ENCODE measurements around the gene WWOX. TPM values are rescaled to one million over a fixed set of nuclear protein-coding genes. Genes with fewer than 3 reads are reported as not detected.

The WWOX gene
- total and polyA plus RNA-seq, 2 donors (not counting 3 experiments of a cell fraction or from before 2014, with no cell fraction given): 6.2 to 12.5 TPM

GRCh38 chr16:78503602-78504001 lies 404.1 kb downstream of the WWOX start:
- Histone ChIP-seq H3K4me1 (ENCODE audit: control insufficient read depth, extremely low read depth, insufficient read depth, low read length) (no peaks in the 10 kb centered on the region), H3K79me2 (ENCODE audit: control insufficient read depth, insufficient read depth, low read length) (no peaks in the 10 kb centered on the region), H3K9ac (replicated peaks; ENCODE audit: extremely low read depth, insufficient read depth, low read length) (no peak overlapping the region), H3K4me3 (replicated peaks in 1 of 3; ENCODE audit: insufficient read depth in 1 of 3, low read depth in 1 of 3, low read length in 3 of 3) (no peak overlapping the region), H2AFZ (ENCODE audit: low read depth, low read length) (no peak overlapping the region), H3K9me3 (replicated peaks; ENCODE audit: control insufficient read depth, insufficient read depth, low read length) (no peaks in the 10 kb centered on the region), H3K9me1 (replicated peaks; ENCODE audit: control insufficient read depth, extremely low read depth, insufficient read depth, low read length) (no peaks in the 10 kb centered on the region), H3K36me3 (ENCODE audit: control insufficient read depth in 2 of 2, extremely low read depth in 1 of 2, insufficient read depth in 2 of 2, low read length in 2 of 2) (no peaks in the 10 kb centered on the region), H3K27me3 (ENCODE audit: control insufficient read depth in 2 of 2, insufficient read depth in 2 of 2, low read length in 2 of 2) (no peaks in the 10 kb centered on the region), H3K27ac (ENCODE audit: insufficient read depth, low read depth, low read length) (no peak overlapping the region), H4K20me1 (replicated peaks; ENCODE audit: control insufficient read depth, extremely low read depth, insufficient read depth, low read length) (no peaks in the 10 kb centered on the region), H3K4me2 (ENCODE audit: insufficient read depth, low read length) (no peak overlapping the region)
- BruUV-seq (replicated peaks): no TSS peak
- DNase-seq (ENCODE audit: low read depth, low spot score) (peak; percentile 20), FAIRE-seq (peak; percentile 43)
- ChIA-PET CTCF (no interaction called here), POLR2A (no interaction called here)
- dilution Hi-C loops (cut with MboI; ENCODE audit: extremely low pct_ligation_motif_present, low sequenced_read_pairs) (no loop called here), intact Hi-C loops (cut with micrococcal nuclease) (loop anchor here (5.0 kb wide), 1 partner anchor 269 kb away; no protein-coding TSS in a partner anchor)
- TF ChIP-seq, protein P1, sequence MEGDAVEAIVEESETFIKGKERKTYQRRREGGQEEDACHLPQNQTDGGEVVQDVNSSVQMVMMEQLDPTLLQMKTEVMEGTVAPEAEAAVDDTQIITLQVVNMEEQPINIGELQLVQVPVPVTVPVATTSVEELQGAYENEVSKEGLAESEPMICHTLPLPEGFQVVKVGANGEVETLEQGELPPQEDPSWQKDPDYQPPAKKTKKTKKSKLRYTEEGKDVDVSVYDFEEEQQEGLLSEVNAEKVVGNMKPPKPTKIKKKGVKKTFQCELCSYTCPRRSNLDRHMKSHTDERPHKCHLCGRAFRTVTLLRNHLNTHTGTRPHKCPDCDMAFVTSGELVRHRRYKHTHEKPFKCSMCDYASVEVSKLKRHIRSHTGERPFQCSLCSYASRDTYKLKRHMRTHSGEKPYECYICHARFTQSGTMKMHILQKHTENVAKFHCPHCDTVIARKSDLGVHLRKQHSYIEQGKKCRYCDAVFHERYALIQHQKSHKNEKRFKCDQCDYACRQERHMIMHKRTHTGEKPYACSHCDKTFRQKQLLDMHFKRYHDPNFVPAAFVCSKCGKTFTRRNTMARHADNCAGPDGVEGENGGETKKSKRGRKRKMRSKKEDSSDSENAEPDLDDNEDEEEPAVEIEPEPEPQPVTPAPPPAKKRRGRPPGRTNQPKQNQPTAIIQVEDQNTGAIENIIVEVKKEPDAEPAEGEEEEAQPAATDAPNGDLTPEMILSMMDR (IDR thresholded peaks at IDR 0.05; ENCODE audit: extremely low read depth in 1 of 2, insufficient read depth in 1 of 2, low read depth in 1 of 2, low read length in 2 of 2): peak; percentile 9 to 43
- TF ChIP-seq GATA2 (IDR thresholded peaks at IDR 0.05; ENCODE audit: insufficient read depth, insufficient read length, low read depth, low read length): no peak

DNA sequence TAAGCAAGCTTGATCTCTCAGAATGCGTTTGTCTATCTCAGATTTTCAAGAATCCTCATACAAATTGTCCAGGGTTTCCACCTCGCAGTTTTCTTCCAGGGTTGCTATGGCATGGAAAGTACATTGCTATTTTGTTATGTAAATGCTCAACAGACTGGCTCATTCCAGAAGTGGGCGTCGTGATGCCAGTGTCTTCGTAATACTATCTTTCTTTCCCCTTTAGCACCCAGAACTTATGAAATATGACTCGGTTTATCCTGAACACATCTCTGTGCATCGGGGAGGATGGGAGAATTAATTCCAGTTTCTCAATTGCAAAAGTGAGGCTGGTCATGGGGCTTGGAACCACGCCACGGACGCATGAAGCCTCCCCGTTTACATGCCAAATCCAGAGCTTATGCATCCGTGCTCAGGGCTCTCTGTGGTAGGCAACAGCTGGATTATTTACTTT lies 405.0 kb downstream of the WWOX start:
- H3K27ac ChIP-seq (ENCODE audit: insufficient read depth, low read depth, low read length): no peak overlapping the region
- dilution Hi-C loops (cut with MboI; ENCODE audit: extremely low pct_ligation_motif_present, low sequenced_read_pairs): no loop called here
- TF ChIP-seq JUN (IDR thresholded peaks at IDR 0.05; ENCODE audit: borderline replicate concordance, insufficient read depth, insufficient read length, low read depth): no peak
- no peak for TF ChIP-seq POLR2A (IDR thresholded peaks at IDR 0.05; ENCODE audit: low read depth, low read length)
- no peak for TF ChIP-seq POLR2AphosphoS5 (IDR thresholded peaks at IDR 0.05; ENCODE audit: insufficient read depth, low read depth, low read length)
- TF ChIP-seq GATA2 (IDR thresholded peaks at IDR 0.05; ENCODE audit: insufficient read depth, insufficient read length, low read depth, low read length): no peak
- no peak for TF ChIP-seq EZH2 (IDR thresholded peaks at IDR 0.05; ENCODE audit: borderline replicate concordance, low read depth, low read length, severe bottlenecking)
- no peak for TF ChIP-seq FOS (IDR thresholded peaks at IDR 0.05; ENCODE audit: borderline replicate concordance, insufficient read depth, low read length)
- TF ChIP-seq, protein P1 (IDR thresholded peaks at IDR 0.05; ENCODE audit: extremely low read depth in 1 of 2, insufficient read depth in 1 of 2, low read depth in 1 of 2, low read length in 2 of 2): no peak
- TF ChIP-seq MYC (IDR thresholded peaks at IDR 0.05; ENCODE audit: low read depth, low read length): no peak
- TF ChIP-seq MAX (IDR thresholded peaks at IDR 0.05; ENCODE audit: insufficient read depth, insufficient read length): no peak
- H3K9me3 ChIP-seq (replicated peaks; ENCODE audit: control insufficient read depth, insufficient read depth, low read length): no peaks in the 10 kb centered on the region
- H4K20me1 ChIP-seq (replicated peaks; ENCODE audit: control insufficient read depth, extremely low read depth, insufficient read depth, low read length): no peaks in the 10 kb centered on the region
- no peaks in the 10 kb centered on the region for H3K36me3 ChIP-seq (ENCODE audit: control insufficient read depth in 2 of 2, extremely low read depth in 1 of 2, insufficient read depth in 2 of 2, low read length in 2 of 2)
- DNase-seq (ENCODE audit: low read depth, low spot score) (no peak), FAIRE-seq (no peak)
- BruUV-seq (replicated peaks): no TSS peak
- H3K4me3 ChIP-seq (replicated peaks in 1 of 3; ENCODE audit: insufficient read depth in 1 of 3, low read depth in 1 of 3, low read length in 3 of 3): no peak overlapping the region
- no peaks in the 10 kb centered on the region for H3K4me1 ChIP-seq (ENCODE audit: control insufficient read depth, extremely low read depth, insufficient read depth, low read length)
- H3K9me1 ChIP-seq (replicated peaks; ENCODE audit: control insufficient read depth, extremely low read depth, insufficient read depth, low read length): no peaks in the 10 kb centered on the region
- no peak overlapping the region for H2AFZ ChIP-seq (ENCODE audit: low read depth, low read length)
- no peak overlapping the region for H3K4me2 ChIP-seq (ENCODE audit: insufficient read depth, low read length)
- no peaks in the 10 kb centered on the region for H3K27me3 ChIP-seq (ENCODE audit: control insufficient read depth in 2 of 2, insufficient read depth in 2 of 2, low read length in 2 of 2)
- no peaks in the 10 kb centered on the region for H3K79me2 ChIP-seq (ENCODE audit: control insufficient read depth, insufficient read depth, low read length)
- intact Hi-C loops (cut with micrococcal nuclease): loop anchor here (5.0 kb wide), 1 partner anchor 268 kb away; no protein-coding TSS in a partner anchor
- ChIA-PET POLR2A (no interaction called here), CTCF (no interaction called here)
- no peak overlapping the region for H3K9ac ChIP-seq (replicated peaks; ENCODE audit: extremely low read depth, insufficient read depth, low read length)
